Activated T-helper 1 cell treated with anti-CD3 and anti-CD28 coated beads, Interleukin-2, amount 50 U/mL, for 16 hours (primary cell): ENCODE measurements around the gene SLC27A1.
"Not testable (repeated sequence)": the region's sequence is repeated elsewhere in the genome, so short reads cannot be mapped to it uniquely, and the experiment has no call there.

Experiments used
- DNase-seq, 2 donors: peaks; one replicate each; pipeline ENCODE4 v3.0.0-alpha.2; 2020; ENCODE audit warnings: low read depth in 1 of 2, low spot score in 1 of 2

Gene SLC27A1

DNA sequence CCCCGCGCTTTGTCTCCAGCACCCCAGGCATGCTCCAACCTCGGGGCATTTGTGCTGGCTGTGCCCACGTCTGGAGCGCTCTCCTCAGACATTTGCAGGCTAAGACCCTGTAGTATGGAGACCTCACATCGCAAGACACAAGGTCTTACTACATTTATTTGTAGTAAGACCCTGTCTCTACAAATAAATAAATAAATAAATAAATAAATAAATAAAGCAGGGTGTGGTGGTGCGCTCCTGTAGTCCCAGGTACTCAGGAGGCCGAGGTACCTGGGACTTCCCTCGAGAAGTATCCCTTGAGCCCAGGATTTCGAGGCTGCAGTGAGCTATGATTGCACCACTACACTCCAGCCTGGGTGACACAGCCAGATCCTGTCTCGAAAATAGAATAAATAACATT is 14.2 kb upstream of the SLC27A1 start:
- DNase-seq = no peak

DNA sequence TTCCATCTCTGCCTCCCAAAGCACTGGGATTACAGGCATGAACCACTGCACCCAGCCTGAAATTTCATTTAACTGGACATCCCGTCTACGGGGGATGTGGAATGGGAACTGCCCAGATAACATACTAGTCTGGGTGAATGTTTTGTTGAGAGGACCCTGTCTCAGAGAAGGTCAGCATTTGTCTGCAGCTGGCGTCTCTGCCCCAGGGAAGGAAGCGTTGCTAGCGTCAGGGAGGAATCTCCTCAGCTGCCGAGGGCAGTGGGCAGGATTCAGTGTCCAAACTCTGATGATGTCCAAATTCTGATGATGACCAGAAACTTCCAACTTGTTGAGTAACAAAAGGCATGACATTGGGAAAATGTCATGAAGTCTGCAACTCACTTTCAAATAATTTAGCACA is 12.7 kb upstream of the SLC27A1 start:
- no peak for DNase-seq

DNA sequence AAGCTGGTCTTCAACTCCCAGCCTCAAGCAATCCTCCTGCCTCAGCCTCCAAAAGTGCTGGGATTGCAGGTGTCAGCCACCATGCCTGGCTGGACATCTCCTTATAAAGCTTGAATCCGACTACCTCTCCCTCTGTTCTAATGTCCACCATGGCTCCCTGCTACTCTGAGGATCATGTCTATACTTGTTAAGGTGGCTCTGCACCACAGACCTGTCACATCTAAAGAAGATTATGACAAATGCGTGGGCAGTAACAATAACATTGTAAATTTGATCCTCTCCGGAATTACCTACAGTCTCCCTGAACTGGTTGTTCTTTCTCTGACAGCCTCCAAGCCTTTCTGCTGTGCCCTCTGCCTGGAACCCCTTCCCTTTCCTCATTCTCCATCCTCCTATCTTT is 11.4 kb upstream of the SLC27A1 start:
- no peak for DNase-seq

- no peak for DNase-seq
Measured at GRCh38 chr19:17460372-17461230, 9.7 kb upstream of the SLC27A1 start, which contains the start of gene NXNL1. NXNL1 (minus strand) TSS chr19:17460926; CDS start chr19:17460869, 57 bp downstream.

DNA sequence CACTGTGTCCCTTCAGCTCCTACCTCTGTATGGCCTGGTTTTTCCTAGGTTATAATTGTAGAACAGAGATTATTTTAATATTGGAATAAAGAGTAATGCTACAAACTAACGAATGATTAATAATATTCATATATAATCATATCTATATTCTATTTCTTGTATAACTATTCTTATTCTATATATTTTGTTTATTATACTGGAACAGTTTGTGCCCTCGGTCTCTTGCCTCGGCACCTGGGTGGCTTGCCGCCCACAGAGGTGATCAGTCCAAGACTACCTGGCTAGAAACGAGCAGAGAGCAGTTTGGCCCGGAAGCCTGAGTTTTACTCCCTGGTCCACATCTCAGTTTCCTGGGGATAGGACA is 3.9 kb upstream of the SLC27A1 start:
- DNase-seq = no peak

DNA sequence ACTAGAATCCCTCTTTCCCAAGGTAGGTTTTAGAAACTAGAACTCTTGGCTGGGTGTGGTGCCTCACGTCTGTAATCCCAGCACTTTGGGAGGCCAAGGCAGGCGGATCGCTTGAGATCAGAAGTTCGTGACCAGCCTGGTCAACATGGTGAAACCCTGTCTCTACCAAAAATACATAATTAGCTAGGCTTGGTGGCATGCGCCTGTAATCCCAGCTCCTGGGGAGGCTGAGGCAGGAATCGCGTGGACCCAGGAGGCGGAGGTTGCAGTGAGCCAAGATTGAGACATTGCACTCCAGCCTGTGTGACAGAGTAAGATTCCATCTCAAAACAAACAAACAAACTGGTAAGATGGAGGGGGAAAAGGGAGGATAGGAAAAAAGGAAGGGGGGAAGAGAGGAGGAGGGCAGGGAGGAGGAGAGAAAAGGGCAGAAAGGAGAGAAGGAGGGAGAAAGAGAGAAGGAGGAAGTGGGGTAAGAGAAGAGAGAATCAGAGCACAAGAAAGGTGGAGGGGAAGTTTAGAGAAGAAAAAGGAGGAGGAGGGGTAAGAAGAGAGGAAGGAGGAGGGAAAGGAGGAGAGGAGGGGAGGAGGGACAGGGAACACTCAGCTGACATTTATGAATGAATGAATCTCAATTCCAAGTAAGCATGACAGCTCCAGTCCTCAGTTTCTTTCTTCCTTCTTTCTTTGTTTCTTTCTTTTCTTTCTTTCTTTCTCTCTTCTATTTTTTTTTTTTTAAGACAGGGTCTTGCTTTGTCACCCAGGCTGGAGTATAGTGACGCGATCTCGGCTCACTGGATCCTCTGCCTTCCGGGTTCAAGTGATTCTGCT is 2.6 kb upstream of the SLC27A1 start:
- DNase-seq = no peak

- DNase-seq = no peak
Measured at GRCh38 chr19:17468302-17469091, 1.8 kb upstream of the SLC27A1 start.

- no peak for DNase-seq
Measured at GRCh38 chr19:17469092-17469480, 1.2 kb upstream of the SLC27A1 start.

DNA sequence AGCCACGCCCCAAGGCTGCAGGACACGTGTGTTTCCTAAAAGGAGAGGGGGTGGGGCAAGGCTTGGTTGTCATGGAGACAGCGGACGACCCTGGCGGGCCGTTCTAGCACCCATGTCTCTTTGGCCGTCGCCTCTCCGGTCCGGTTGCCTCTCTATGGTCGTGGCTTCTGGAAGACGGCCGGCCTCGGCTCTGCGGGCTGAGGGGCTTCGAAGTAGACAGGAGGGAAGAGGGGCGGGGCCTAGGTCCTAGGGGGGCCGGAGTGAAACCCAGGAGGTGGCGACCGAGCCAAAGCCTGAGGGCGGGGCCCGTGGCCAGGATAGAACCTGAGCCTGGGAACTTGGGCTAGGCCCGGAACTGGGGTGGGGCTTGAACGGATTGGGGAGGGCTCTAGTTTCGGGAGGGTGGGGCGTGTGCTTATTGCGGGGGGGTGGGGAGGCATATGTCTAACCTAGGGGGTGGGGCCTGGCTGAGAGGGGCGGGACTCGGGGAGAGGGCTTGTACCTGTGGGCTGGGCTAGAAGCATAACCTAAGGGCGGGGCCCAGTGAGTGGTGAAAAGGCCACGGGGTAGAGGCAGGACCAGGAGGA is 750 bp upstream of the SLC27A1 start:
- DNase-seq = peak; percentile 80 to 95

- DNase-seq = no peak
Measured at GRCh38 chr19:17471410-17472125, 1.2 kb downstream of the SLC27A1 start.

- no peak for DNase-seq
Measured at GRCh38 chr19:17473041-17473440, 2.7 kb downstream of the SLC27A1 start.

DNA sequence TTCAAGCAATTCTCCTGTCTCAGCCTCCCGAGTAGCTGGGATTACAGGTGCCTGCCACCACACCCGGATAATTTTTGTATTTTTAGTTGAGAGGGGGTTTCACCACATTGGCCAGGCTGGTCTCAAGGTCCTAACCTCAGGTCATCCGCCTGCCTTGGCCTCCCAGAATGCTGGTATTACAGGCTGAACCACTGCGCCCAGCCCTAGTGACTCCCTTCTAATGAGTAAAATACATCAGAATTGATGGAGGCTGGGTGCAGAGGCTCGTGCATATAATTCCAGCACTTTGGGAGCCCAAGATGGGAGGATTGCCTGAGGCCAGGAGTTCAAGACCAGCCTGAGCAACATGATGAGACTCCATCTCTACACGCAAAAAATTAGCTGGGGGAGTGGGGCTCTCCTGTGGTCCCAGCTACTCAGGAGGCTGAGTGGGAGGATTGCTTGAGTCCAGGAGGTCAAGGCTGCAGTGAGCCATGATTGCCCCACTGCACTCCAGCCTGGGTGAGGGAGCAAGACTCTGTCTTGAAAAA is 4.8 kb downstream of the SLC27A1 start:
- not testable (repeated sequence) for DNase-seq

- DNase-seq = no peak
Measured at GRCh38 chr19:17475541-17476115, 5.3 kb downstream of the SLC27A1 start.

DNA sequence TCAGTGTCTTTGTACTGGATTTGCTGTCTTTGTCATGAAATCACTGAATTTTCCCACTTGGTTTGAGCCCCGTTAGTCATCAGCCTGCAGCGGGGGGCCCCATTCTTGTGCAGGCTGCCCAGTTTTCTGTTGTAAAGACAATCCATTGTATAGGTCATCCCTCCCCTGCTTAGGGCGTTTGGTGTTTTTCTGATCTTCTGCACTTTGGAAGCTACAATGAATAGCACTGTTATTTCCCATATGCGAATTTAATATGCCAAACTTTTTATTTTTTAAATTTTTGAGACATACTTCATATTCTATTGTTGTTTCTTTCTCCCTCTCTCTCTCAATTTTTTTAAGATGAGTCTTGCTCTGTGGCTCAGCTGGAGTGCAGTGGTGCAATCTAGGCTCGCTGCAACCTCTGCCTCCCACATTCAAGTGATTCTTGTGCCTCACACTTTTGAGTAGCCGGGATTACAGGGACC is 9.0 kb downstream of the SLC27A1 start:
- no peak for DNase-seq

- no peak for DNase-seq
Measured at GRCh38 chr19:17481986-17482385, 11.7 kb downstream of the SLC27A1 start.

DNA sequence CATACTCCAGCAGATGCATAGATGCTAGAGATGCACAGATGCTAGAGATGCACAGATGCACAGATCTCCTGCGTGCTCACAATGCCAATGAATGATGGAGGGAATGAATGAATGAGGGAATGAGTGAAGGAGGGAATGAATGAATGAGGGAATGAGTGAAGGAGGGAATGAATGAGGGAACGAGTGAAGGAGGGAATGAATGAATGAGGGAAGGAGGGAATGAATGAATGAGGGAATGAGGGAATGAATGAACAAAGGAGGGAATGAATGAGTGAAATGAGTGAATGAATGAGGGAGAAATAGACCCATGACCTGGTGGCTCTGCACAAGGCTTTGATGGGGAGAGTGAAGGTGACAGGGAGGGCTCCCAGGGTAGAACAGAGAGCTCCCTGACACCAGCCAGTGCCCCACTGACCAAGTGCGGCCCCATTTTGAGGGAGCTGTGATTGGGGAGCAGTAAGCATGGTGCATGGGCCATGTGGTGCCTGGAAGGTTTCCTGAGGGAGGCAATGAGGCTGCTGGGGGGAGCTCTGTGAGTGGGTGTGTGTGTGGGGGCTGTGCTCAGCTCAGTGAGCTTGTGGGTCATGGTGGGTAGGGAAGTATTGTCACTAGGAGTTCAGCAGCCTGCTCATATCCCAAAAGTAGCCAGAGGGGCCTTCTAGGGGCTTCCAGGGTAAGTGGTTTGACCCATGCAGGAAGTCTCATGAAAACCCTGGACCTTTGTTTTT is 12.7 kb downstream of the SLC27A1 start:
- no peak for DNase-seq

DNA sequence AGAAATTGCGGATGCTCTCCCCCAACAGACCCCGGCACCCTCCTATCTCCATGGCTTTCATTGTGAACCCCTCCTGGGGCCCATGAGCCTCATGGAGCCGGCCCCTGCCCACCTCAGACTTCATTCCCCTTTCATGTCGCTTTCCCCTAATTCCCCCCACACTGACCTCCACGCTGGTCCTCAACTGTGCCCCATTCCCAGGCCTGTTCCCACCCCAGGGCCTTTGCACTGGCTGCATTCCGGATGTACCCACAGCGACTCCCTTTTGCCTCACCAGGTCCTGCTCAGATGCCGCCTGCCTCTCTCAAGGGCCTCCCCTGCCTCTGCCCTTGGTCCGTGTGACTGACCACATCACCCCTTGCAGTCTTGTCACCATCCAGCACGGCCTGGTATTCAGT is 13.3 kb downstream of the SLC27A1 start:
- no peak for DNase-seq

DNA sequence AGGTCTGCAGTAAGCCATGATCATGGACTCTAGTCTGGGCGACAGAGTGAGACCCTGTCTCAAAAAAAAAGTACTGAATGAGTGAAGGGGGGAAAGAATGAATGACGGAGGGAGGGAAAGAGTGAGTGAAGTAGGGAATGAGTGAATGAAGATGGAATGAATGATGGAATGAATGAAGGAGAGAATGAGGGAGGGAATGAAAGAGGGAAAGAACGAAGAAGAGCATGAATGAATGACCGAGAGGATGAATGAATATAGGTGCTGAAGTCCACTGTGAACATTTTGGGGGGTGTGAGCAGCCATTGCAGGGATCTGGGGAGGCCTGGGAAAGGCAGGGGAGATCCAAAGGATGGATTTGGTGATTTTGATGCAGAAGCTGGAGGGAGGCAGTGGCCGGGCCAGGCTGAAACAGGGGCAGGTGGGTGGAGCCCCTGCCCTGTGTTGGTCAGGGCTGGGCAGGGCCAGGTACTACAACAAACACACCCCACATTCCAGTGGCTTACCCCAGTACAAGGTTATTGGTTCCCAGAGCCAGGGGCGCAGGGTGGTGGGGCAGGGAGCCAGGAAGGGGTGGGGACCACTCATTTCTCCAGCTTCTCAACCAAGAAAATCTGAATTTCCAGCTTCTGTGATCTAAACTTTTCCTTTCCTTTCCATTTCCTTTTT is 14.3 kb downstream of the SLC27A1 start:
- DNase-seq = no peak
